NCI-H128 (cell line): ENCODE measurements around the gene CD300C.
"Not testable (repeated sequence)": the region's sequence is repeated elsewhere in the genome, so short reads cannot be mapped to it uniquely, and the experiment has no call there.

ENCODE experiments used
- DNase-seq: peaks from one replicate; lab custom pipeline; 2025; ENCODE audit not compliant: unreplicated experiment; lab: John Stamatoyannopoulos, UW

CD300C gene

GRCh38 chr17:74563358-74563757 is 17.4 kb upstream of the CD300C start:
- DNase-seq = no peak

GRCh38 chr17:74561586-74561985 is 15.7 kb upstream of the CD300C start:
- no peak for DNase-seq

GRCh38 chr17:74558882-74559519 is 13.1 kb upstream of the CD300C start:
- DNase-seq = no peak

- not testable (repeated sequence) for DNase-seq
Measured at GRCh38 chr17:74558402-74558801, 12.5 kb upstream of the CD300C start.

- DNase-seq = no peak
Measured at GRCh38 chr17:74555427-74555940, 9.6 kb upstream of the CD300C start.

- DNase-seq = no peak
Measured at GRCh38 chr17:74554909-74555308, 9.0 kb upstream of the CD300C start.

- DNase-seq = no peak
Measured at GRCh38 chr17:74552037-74552436, 6.1 kb upstream of the CD300C start.

GRCh38 chr17:74550602-74551001 is 4.7 kb upstream of the CD300C start:
- DNase-seq = no peak

GRCh38 chr17:74549343-74549742 is 3.4 kb upstream of the CD300C start:
- DNase-seq = no peak

GRCh38 chr17:74547736-74548135 is 1.8 kb upstream of the CD300C start:
- DNase-seq = no peak

GRCh38 chr17:74547264-74547663 is 1.3 kb upstream of the CD300C start:
- no peak for DNase-seq

- DNase-seq = no peak
Measured at GRCh38 chr17:74546586-74546985, 671 bp upstream of the CD300C start.

GRCh38 chr17:74544991-74545842 is 698 bp downstream of the CD300C start:
- DNase-seq = no peak

GRCh38 chr17:74543891-74544760 is 1.8 kb downstream of the CD300C start:
- no peak for DNase-seq

GRCh38 chr17:74543406-74543805 is 2.5 kb downstream of the CD300C start:
- no peak for DNase-seq

GRCh38 chr17:74542727-74543383 is 3.1 kb downstream of the CD300C start:
- no peak for DNase-seq

GRCh38 chr17:74542166-74542565 is 3.7 kb downstream of the CD300C start:
- DNase-seq = no peak

- no peak for DNase-seq
Measured at GRCh38 chr17:74541176-74542111, 4.5 kb downstream of the CD300C start.

- DNase-seq = no peak
Measured at GRCh38 chr17:74539281-74539820, 6.6 kb downstream of the CD300C start.
